T-helper 1 cell treated with Interleukin-12 subunit alpha and Interleukin-12 subunit beta and Interleukin-4 antibody, amounts not matched to agents 30 μg/mL and 1 μg/mL, for 36 hours (primary cell): Measurements from ENCODE around the gene ANGEL1.

Source experiments
- H3K27ac Mint-ChIP-seq: one replicate; pipeline ENCODE4 v1.8.0; 2021; ENCODE audit warnings: mild to moderate bottlenecking, mixed read lengths
- H3K27me3 Mint-ChIP-seq: one replicate; pipeline ENCODE4 v1.8.0; 2021; ENCODE audit warnings: low read depth, mixed read lengths
- H3K36me3 Mint-ChIP-seq: one replicate; pipeline ENCODE4 v1.8.0; 2021; ENCODE audit warnings: low read depth, mixed read lengths
- H3K4me1 Mint-ChIP-seq: one replicate; pipeline ENCODE4 v1.8.0; 2021; ENCODE audit warnings: low read depth, mixed read lengths
- H3K4me3 Mint-ChIP-seq: one replicate; pipeline ENCODE4 v1.8.0; 2021; ENCODE audit warnings: mild to moderate bottlenecking, moderate library complexity, mixed read lengths
- H3K9me3 Mint-ChIP-seq: one replicate; pipeline ENCODE4 v1.8.0; 2021; ENCODE audit warnings: mixed read lengths

ANGEL1 gene

GRCh38 chr14:76778546-76779215 lies 34.0 kb downstream of the ANGEL1 start:
- Mint-ChIP-seq H3K36me3 (peaks cover 11% of the 10 kb centered on the region), H3K27ac (no peak overlapping the region), H3K9me3 (no peaks in the 10 kb centered on the region), H3K4me3 (no peak overlapping the region), H3K4me1 (peaks cover 26% of the 10 kb centered on the region), H3K27me3 (no peaks in the 10 kb centered on the region)

DNA sequence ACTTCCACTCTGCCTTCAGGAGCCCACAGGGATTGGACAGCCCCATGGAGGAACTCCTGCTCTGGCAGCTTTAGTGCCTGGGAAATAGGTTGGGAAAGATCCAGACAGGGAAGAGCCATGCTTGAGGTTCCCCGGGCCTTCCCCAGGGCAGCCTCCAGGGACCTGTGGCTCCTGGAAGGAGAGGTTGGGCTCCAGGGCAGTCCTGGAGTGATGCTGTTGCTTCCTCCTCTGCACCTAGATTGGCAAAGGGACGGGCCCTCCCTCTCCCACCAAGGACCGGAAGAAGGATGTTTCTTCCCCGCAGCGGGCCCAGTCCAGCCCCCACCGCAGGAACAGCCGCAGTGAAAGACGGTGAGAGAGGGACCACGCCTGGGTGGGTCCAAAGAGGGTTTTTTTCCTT lies 35.0 kb downstream of the ANGEL1 start:
- Mint-ChIP-seq H3K27ac (no peak overlapping the region), H3K4me3 (no peak overlapping the region), H3K27me3 (no peaks in the 10 kb centered on the region)

DNA sequence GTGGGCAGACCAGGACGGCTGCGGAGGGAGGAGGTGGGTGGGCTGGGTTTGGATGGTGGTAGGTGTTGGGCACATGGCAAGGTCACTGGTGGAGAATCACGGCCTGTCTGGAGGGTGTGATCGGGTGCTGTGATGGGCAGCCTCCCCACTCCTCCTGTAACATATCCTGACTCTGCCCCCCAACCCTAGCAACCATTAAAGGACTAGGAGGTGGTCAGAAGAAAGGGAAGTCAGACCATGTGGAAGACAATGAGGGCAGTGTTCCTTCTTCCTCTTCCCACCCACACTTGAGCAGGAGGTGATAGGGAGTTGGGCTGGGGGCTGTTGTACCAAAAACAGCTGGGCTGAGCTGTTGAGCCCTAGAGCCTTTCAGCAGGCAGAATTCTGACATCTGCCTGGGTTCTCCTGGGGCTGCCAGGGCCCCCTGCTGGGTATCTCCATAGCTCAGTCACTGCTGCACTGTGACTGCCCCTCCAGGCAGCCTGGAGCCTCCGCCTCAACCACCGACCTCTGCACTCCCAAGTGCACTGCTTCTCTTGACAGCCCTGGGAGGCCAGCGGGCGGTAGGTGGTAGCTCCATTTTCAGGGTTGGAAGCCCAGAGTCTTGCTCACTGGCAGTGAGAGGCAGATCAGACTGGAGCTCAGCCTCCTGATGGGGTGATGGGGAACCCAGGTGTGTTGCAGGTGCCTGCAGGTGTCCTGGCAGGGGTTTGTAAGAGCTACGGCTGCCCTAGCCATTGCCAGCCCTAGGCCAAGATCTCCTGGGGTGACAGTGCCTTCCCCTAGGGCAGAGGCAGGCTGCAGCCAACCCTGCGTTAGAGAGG lies 36.0 kb downstream of the ANGEL1 start:
- Mint-ChIP-seq H3K4me1 (peaks cover 8% of the 10 kb centered on the region), H3K9me3 (no peaks in the 10 kb centered on the region), H3K36me3 (peaks cover 5% of the 10 kb centered on the region), H3K4me3 (no peak overlapping the region), H3K27ac (no peak overlapping the region), H3K27me3 (no peaks in the 10 kb centered on the region)

More for the DNA sequence above, 35.0 kb downstream of the ANGEL1 start:
- Mint-ChIP-seq H3K4me1 (peaks cover 16% of the 10 kb centered on the region), H3K9me3 (no peaks in the 10 kb centered on the region), H3K36me3 (peaks cover 7% of the 10 kb centered on the region)

- no peak overlapping the region for H3K27ac Mint-ChIP-seq
- peaks cover 5% of the 10 kb centered on the region for H3K36me3 Mint-ChIP-seq
- no peak overlapping the region for H3K4me3 Mint-ChIP-seq
- H3K9me3 Mint-ChIP-seq, result no peaks in the 10 kb centered on the region
- H3K27me3 Mint-ChIP-seq, result no peaks in the 10 kb centered on the region
- peaks cover 5% of the 10 kb centered on the region for H3K4me1 Mint-ChIP-seq
Measured at GRCh38 chr14:76775695-76776427, 36.8 kb downstream of the ANGEL1 start.

DNA sequence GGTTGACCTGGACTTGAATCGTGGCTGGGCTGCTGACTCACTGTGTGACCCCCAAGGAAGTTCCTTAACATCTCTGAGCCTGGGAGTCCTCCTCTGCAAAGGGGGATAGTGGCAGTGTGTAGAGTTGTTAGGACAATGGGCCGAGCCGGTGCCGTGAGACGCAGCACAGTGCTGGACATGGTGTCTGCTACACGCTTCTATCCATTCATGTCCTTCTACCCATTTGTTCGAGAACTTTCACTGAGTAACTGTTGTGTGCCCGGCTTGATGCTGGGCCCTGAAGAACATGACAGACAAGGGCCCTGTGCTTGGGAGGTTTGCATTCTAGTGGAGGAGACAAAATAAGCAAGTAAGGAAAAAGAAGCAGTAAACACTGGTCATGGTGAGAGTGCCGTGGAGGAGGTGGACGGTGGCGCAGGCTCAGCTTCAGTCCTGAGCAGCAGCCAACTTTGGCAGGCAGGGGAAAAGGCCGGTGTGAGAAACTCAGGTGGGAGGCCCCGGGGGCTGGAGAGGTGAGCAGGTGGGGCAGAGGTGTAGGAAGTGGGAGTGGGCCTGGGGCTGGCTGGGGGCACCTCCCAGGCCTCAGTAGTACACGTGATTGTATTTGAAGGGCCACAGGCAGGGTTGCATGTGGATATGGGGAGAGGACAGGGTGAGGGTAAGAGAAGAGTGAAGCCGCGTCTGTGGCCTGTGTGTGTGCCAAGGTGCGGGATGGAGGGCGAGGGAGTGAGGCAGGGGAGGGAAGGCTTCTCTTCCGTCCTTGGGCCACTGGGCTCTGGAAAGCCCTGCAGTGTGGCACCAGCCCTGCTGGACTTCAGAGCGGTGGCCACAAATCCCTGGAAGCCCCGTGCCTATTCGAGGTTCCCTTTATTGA lies 37.6 kb downstream of the ANGEL1 start:
- no peak overlapping the region for H3K4me3 Mint-ChIP-seq
- H3K9me3 Mint-ChIP-seq, result no peaks in the 10 kb centered on the region
- H3K27me3 Mint-ChIP-seq, result no peaks in the 10 kb centered on the region
- H3K36me3 Mint-ChIP-seq, result peaks cover 1% of the 10 kb centered on the region
- H3K27ac Mint-ChIP-seq, result peak overlapping the region; percentile 37
- peaks cover 5% of the 10 kb centered on the region for H3K4me1 Mint-ChIP-seq

- no peaks in the 10 kb centered on the region for H3K9me3 Mint-ChIP-seq
- no peak overlapping the region for H3K4me3 Mint-ChIP-seq
- no peaks in the 10 kb centered on the region for H3K36me3 Mint-ChIP-seq
- peaks cover 9% of the 10 kb centered on the region for H3K4me1 Mint-ChIP-seq
- H3K27me3 Mint-ChIP-seq, result no peaks in the 10 kb centered on the region
- no peak overlapping the region for H3K27ac Mint-ChIP-seq
Measured at GRCh38 chr14:76773956-76774820, 38.5 kb downstream of the ANGEL1 start.

DNA sequence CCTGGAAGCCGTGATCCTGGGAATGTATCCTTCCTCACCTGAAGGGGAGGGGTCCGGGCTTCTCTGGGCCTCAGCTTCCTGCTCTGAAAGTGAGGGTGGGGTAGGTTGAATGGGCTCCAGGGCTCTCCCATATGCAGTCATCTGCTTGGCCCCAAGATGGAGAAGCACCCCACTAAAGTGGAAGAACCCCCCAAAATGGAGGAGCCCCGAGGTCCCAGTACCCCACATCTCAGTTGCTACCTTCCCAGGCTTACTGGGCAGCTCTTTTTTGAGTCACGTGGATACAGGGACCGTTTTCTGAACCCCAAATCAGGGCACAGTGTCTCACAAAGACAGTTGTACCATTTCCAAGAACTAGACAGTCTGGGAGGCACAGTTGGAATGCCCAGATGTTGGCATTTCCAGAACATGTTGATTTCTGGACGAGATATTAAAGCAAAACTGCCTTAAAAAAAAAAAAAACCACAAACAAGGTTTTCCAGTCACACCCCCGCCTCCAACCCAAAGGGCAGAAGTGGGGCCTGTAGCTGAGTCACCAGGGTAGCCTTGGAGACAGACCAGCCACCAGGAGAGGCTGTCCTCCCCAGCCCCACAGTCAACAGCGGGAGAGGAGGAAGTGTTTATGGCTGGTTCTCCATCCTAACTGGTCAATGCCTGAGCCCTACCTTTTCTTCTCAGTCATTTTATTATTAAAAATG lies 39.3 kb downstream of the ANGEL1 start:
- Mint-ChIP-seq H3K9me3 (no peaks in the 10 kb centered on the region), H3K27me3 (no peaks in the 10 kb centered on the region), H3K4me3 (no peak overlapping the region), H3K36me3 (no peaks in the 10 kb centered on the region), H3K27ac (no peak overlapping the region), H3K4me1 (peaks cover 16% of the 10 kb centered on the region)

DNA sequence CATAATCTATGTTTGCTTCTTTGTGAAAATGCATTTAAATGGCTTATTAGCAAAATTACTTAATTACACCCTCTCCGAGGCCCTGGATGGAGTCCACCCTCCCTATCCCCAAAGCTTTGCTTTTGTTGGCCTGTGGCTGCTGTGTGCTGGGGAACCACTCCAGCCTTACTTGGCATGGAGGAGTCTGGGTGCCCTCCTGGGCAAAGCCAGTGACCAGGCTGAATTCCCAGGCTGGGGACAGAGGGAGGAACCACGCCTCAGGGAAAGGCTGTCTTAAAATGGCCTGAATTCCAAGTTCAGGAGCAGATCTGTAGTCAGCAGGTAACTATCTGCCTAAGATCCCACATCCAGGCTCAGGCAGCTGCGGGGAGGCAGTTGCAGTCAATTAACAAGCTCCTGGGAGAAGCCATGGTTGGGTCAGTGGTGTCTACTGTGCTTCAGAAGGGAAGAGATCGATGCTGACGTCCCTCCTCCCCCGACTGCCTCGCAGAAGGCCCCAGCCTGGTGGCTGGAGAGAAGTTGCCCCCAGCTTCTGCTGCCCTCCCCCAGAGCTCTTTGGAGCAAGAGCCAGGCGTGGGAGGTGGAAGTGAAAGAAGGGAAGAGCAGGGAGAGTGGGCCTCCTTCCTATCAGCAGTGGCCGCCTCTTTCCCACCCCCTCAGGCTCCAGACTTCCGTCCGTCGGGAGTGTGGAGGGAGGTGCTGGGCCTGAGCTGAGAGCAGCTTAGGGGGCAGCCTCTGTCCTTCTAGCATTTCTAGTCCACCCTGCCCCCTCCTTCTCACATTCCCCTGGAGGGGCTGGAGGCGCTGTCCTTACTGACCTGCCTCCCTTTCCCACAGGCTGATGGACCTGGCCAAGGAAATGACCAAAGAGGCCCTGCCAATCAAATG lies 40.1 kb downstream of the ANGEL1 start:
- no peaks in the 10 kb centered on the region for H3K36me3 Mint-ChIP-seq
- no peak overlapping the region for H3K4me3 Mint-ChIP-seq
- peaks cover 24% of the 10 kb centered on the region for H3K4me1 Mint-ChIP-seq

DNA sequence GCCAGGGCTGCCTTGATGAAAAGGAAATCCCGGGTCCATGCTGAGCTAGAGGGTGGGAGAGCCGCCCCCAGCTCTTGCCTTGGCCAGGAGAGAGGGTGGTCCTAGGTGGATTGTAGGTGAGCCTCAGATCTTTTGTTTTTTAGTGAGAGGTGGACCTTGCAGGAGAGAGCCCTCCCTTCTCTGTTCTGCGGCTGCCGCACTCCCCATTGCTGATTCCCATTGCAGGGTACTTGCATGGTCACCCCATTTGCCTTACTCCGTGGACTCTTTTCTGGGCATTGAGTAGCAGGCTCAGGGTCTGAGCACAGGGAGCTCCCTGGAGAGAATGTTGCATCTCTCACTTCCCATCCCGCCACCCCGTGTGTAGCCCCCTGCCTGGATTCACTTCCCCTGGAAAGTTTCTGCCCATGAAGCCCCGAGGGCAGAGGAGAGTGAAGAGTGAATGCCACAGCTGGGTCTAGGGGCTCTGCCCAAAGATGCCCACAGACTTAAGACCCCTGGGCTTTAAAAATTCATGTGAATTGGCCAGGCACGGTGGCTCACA lies 41.2 kb downstream of the ANGEL1 start:
- Mint-ChIP-seq H3K36me3 (no peaks in the 10 kb centered on the region), H3K9me3 (no peaks in the 10 kb centered on the region), H3K4me1 (peaks cover 23% of the 10 kb centered on the region), H3K4me3 (no peak overlapping the region), H3K27me3 (no peaks in the 10 kb centered on the region), H3K27ac (no peak overlapping the region)

More for the DNA sequence above, 40.1 kb downstream of the ANGEL1 start:
- H3K27me3 Mint-ChIP-seq, result no peaks in the 10 kb centered on the region
- no peak overlapping the region for H3K27ac Mint-ChIP-seq
- H3K9me3 Mint-ChIP-seq, result no peaks in the 10 kb centered on the region

- Mint-ChIP-seq H3K36me3 (no peaks in the 10 kb centered on the region), H3K4me3 (no peak overlapping the region), H3K4me1 (peaks cover 23% of the 10 kb centered on the region), H3K27me3 (peaks cover 1% of the 10 kb centered on the region), H3K9me3 (no peaks in the 10 kb centered on the region), H3K27ac (no peak overlapping the region)
Measured at GRCh38 chr14:76770521-76771436, 41.9 kb downstream of the ANGEL1 start.

- no peak overlapping the region for H3K27ac Mint-ChIP-seq
- peaks cover 23% of the 10 kb centered on the region for H3K4me1 Mint-ChIP-seq
- H3K4me3 Mint-ChIP-seq, result no peak overlapping the region
- no peaks in the 10 kb centered on the region for H3K36me3 Mint-ChIP-seq
- H3K27me3 Mint-ChIP-seq, result peaks cover 11% of the 10 kb centered on the region
- no peaks in the 10 kb centered on the region for H3K9me3 Mint-ChIP-seq
Measured at GRCh38 chr14:76769636-76770292, 42.9 kb downstream of the ANGEL1 start.
